Smooth muscle cell (in vitro differentiated cells): ENCODE results near the gene LDLRAD4. TPM values are rescaled to one million over a fixed set of nuclear protein-coding genes. Genes with fewer than 3 reads are reported as not detected.

Experiments
- DNase-seq: peaks from one replicate; lab custom pipeline; 2025; ENCODE audit not compliant: unreplicated experiment; lab: John Stamatoyannopoulos, UW
- H2AFZ ChIP-seq: fragments of 200-600 bp; sonication (generic); 2 replicates; pipeline ENCODE4 v1.6.0; 2016; ENCODE audit warnings: antibody characterized with exemption, low read depth, mild to moderate bottlenecking
- H3F3A ChIP-seq: fragments of 200-600 bp; sonication (generic); 2 replicates; pipeline ENCODE4 v1.6.0; 2017; ENCODE audit warnings: antibody characterized with exemption, low read depth
- H3K27ac ChIP-seq: fragments of 200-600 bp; sonication (generic); 2 replicates; pipeline ENCODE4 v1.5.1; 2016; ENCODE audit warnings: low read depth, mild to moderate bottlenecking
- H3K27me3 ChIP-seq: fragments of 200-600 bp; sonication (generic); 2 replicates; pipeline ENCODE4 v1.6.1; 2016; ENCODE audit warnings: low read depth, mild to moderate bottlenecking
- H3K36me3 ChIP-seq: fragments of 200-600 bp; sonication (generic); 2 replicates; pipeline ENCODE4 v1.5.1; 2016; ENCODE audit warnings: low read depth
- H3K4me1 ChIP-seq: fragments of 200-600 bp; sonication (generic); 2 replicates; pipeline ENCODE4 v1.5.1; 2016; ENCODE audit warnings: low read depth
- H3K4me2 ChIP-seq: fragments of 200-600 bp; sonication (generic); 2 replicates; pipeline ENCODE4 v1.6.0; 2016; ENCODE audit warnings: mild to moderate bottlenecking
- H3K4me3 ChIP-seq: fragments of 200-600 bp; sonication (generic); 2 replicates; pipeline ENCODE4 v1.5.1; 2016; ENCODE audit warnings: mild to moderate bottlenecking
- H3K79me2 ChIP-seq: fragments of 200-600 bp; sonication (generic); 2 replicates; pipeline ENCODE4 v1.6.0; 2016; ENCODE audit warnings: low read depth, mild to moderate bottlenecking
- H3K9ac ChIP-seq: fragments of 200-600 bp; sonication (generic); 2 replicates; pipeline ENCODE4 v1.6.0; 2016; ENCODE audit warnings: low read depth
- H3K9me3 ChIP-seq: fragments of 200-600 bp; sonication (generic); replicated peaks from 2 replicates; pipeline ENCODE4 v1.5.1; 2016; ENCODE audit warnings: low read depth
- H4K20me1 ChIP-seq: fragments of 200-600 bp; sonication (generic); 2 replicates; pipeline ENCODE4 v1.6.0; 2016; ENCODE audit warnings: low read depth
- CTCF ChIP-seq: fragments of 200-600 bp; sonication (generic); IDR thresholded peaks from 2 replicates; pipeline ENCODE4 v1.5.1; 2017; ENCODE audit warnings: borderline replicate concordance, mild to moderate bottlenecking, antibody characterized with exemption; ENCODE audit not compliant: insufficient read depth, poor library complexity, severe bottlenecking
- WGBS: methylation state at CpG from one replicate; pipeline ENCODE4 v1.1.7; 2016; ENCODE audit warnings: low lambda C conversion rate; 5-methylcytosine and 5-hydroxymethylcytosine counted together
- polyA plus RNA-seq: library from polyadenylated mRNA; unstranded; fragments of >200 nt; fragmentation: Nextera tagmentation; extraction: Ambion mirVana; gene quantifications from 2 replicates; pipeline ENCODE4 v1.2.1, GENCODE V29; 2016
- total RNA-seq: library from RNA; depleted of rRNA; stranded (reverse); fragments of >200 nt; gene quantifications from 2 replicates; pipeline ENCODE4 v1.2.3, GENCODE V29; 2014

The LDLRAD4 gene
- total and polyA plus RNA-seq, 2 experiments from 2014 or later, result 36.2 to 48.3 TPM

DNA sequence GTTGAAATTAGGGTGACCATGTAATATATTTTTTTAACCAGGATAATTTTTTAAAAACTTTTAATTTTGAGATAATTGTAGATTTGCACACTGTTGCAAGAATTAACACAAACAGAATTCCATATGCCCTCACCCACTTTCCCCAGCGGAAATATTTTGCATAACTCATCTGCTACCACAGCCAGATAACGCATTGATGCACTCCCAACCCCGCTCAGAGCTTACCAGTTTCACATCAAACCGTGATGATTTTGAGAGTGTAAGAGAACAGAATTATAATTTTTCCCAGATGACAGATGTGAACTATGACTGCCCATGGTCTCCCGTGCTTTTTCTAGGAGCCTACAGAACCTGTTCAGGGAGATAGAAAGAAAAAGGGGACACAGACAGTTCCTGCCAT lies 35.2 kb upstream of the LDLRAD4 start:
- Histone ChIP-seq H2AFZ (no peak overlapping the region), H3K4me3 (no peak overlapping the region)

GRCh38 chr18:13183790-13184189 lies 34.8 kb upstream of the LDLRAD4 start:
- Histone ChIP-seq H2AFZ (no peak overlapping the region), H3K4me2 (no peak overlapping the region), H4K20me1 (no peaks in the 10 kb centered on the region), H3F3A (no peaks in the 10 kb centered on the region), H3K9ac (no peak overlapping the region), H3K79me2 (no peaks in the 10 kb centered on the region), H3K27ac (no peak overlapping the region), H3K4me1 (no peaks in the 10 kb centered on the region), H3K4me3 (no peak overlapping the region), H3K27me3 (peaks cover 5% of the 10 kb centered on the region), H3K9me3 (no peaks in the 10 kb centered on the region), H3K36me3 (no peaks in the 10 kb centered on the region)
- no peak for TF ChIP-seq CTCF
- WGBS, result 95% methylated on average over 8 of the region's 8 CpGs
- DNase-seq, result no peak

More for the DNA sequence above, 35.2 kb upstream of the LDLRAD4 start:
- Histone ChIP-seq H3K9ac (no peak overlapping the region), H3K36me3 (no peaks in the 10 kb centered on the region), H4K20me1 (no peaks in the 10 kb centered on the region), H3K4me2 (no peak overlapping the region), H3K9me3 (no peaks in the 10 kb centered on the region), H3K27me3 (peaks cover under 1% of the 10 kb centered on the region), H3K27ac (no peak overlapping the region), H3F3A (no peaks in the 10 kb centered on the region), H3K4me1 (no peaks in the 10 kb centered on the region), H3K79me2 (no peaks in the 10 kb centered on the region)
- no peak for DNase-seq
- TF ChIP-seq CTCF, result no peak
- WGBS, result 86% methylated on average over 5 of the region's 5 CpGs

DNA sequence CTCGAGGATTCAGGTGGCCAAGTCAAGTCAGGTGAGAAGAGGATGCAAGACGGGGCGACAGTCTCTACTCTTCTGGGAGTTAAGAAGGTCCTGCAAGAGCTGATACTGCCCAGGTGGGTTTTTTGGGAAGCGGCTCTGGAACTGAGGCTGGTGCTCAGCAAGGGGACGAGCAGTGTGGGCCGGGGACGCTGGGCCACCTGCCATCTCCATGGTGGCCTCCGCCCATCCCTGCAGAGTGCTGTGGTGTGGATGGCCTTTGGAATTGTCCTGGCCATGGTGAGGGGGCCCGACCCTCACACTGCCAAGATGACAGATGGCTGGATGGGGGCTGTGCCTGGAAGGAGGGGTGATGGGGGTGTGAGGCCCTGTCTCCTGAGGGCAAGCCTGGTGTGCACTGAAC lies 34.2 kb upstream of the LDLRAD4 start:
- H4K20me1 ChIP-seq, result no peaks in the 10 kb centered on the region
- no peak overlapping the region for H3K9ac ChIP-seq
- H3K9me3 ChIP-seq, result no peaks in the 10 kb centered on the region
- no peak overlapping the region for H3K4me2 ChIP-seq
- no peak overlapping the region for H2AFZ ChIP-seq
- 95% methylated on average over 9 of the region's 9 CpGs for WGBS
- H3K4me1 ChIP-seq, result no peaks in the 10 kb centered on the region
- no peaks in the 10 kb centered on the region for H3F3A ChIP-seq
- H3K27me3 ChIP-seq, result peaks cover 5% of the 10 kb centered on the region
- no peak overlapping the region for H3K27ac ChIP-seq
- H3K4me3 ChIP-seq, result no peak overlapping the region
- H3K36me3 ChIP-seq, result no peaks in the 10 kb centered on the region
- no peaks in the 10 kb centered on the region for H3K79me2 ChIP-seq
- no peak for TF ChIP-seq CTCF
- no peak for DNase-seq

- no peak overlapping the region for H3K27ac ChIP-seq
- no peaks in the 10 kb centered on the region for H4K20me1 ChIP-seq
- DNase-seq, result no peak
- H3K9me3 ChIP-seq, result no peaks in the 10 kb centered on the region
- no peaks in the 10 kb centered on the region for H3K4me1 ChIP-seq
- no peaks in the 10 kb centered on the region for H3K79me2 ChIP-seq
- H3K36me3 ChIP-seq, result no peaks in the 10 kb centered on the region
- no peak for TF ChIP-seq CTCF
- no peaks in the 10 kb centered on the region for H3F3A ChIP-seq
- WGBS, result 93% methylated on average over 8 of the region's 8 CpGs
- no peak overlapping the region for H3K4me3 ChIP-seq
- H3K4me2 ChIP-seq, result no peak overlapping the region
- no peak overlapping the region for H2AFZ ChIP-seq
- no peak overlapping the region for H3K9ac ChIP-seq
- peaks cover 5% of the 10 kb centered on the region for H3K27me3 ChIP-seq
Measured at GRCh38 chr18:13185675-13186198, 32.8 kb upstream of the LDLRAD4 start.
